ENCODE results near the gene RGS14.

RGS14 gene

GRCh38 chr5:177311723-177312648 is 45.7 kb upstream of the RGS14 start, which contains the start of gene MXD3:
Gene MXD3 (minus strand): TSS chr5:177311898. CDS start chr5:177311830, 68 bp downstream.
- in situ Hi-C loops (cut with HindIII; ENCODE audit: low sequenced_read_pairs): no loop called here
- TF ChIP-seq, protein P1, sequence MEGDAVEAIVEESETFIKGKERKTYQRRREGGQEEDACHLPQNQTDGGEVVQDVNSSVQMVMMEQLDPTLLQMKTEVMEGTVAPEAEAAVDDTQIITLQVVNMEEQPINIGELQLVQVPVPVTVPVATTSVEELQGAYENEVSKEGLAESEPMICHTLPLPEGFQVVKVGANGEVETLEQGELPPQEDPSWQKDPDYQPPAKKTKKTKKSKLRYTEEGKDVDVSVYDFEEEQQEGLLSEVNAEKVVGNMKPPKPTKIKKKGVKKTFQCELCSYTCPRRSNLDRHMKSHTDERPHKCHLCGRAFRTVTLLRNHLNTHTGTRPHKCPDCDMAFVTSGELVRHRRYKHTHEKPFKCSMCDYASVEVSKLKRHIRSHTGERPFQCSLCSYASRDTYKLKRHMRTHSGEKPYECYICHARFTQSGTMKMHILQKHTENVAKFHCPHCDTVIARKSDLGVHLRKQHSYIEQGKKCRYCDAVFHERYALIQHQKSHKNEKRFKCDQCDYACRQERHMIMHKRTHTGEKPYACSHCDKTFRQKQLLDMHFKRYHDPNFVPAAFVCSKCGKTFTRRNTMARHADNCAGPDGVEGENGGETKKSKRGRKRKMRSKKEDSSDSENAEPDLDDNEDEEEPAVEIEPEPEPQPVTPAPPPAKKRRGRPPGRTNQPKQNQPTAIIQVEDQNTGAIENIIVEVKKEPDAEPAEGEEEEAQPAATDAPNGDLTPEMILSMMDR (IDR thresholded peaks at IDR 0.05; ENCODE audit: low read depth, low read length, missing control alignments): no peak
- H3K4me3 ChIP-seq (ENCODE audit: low read depth, low read length): peak within 1 kb of the TSS; percentile 56
- peak; percentile 84 for DNase-seq (ENCODE audit: low read depth)

GRCh38 chr5:177312649-177313181 is 45.0 kb upstream of the RGS14 start:
- TF ChIP-seq, protein P1 (IDR thresholded peaks at IDR 0.05; ENCODE audit: low read depth, low read length, missing control alignments): no peak
- no peak for DNase-seq (ENCODE audit: low read depth)
- H3K4me3 ChIP-seq (ENCODE audit: low read depth, low read length): peak overlapping the region; percentile 56
- in situ Hi-C loops (cut with HindIII; ENCODE audit: low sequenced_read_pairs): no loop called here

- H3K4me3 ChIP-seq (ENCODE audit: low read depth, low read length): no peak overlapping the region
- TF ChIP-seq, protein P1 (IDR thresholded peaks at IDR 0.05; ENCODE audit: low read depth, low read length, missing control alignments): no peak
- DNase-seq (ENCODE audit: low read depth): no peak
- in situ Hi-C loops (cut with HindIII; ENCODE audit: low sequenced_read_pairs): no loop called here
These were observed 44.0 kb upstream of the RGS14 start for GRCh38 chr5:177313561-177314259.

DNA sequence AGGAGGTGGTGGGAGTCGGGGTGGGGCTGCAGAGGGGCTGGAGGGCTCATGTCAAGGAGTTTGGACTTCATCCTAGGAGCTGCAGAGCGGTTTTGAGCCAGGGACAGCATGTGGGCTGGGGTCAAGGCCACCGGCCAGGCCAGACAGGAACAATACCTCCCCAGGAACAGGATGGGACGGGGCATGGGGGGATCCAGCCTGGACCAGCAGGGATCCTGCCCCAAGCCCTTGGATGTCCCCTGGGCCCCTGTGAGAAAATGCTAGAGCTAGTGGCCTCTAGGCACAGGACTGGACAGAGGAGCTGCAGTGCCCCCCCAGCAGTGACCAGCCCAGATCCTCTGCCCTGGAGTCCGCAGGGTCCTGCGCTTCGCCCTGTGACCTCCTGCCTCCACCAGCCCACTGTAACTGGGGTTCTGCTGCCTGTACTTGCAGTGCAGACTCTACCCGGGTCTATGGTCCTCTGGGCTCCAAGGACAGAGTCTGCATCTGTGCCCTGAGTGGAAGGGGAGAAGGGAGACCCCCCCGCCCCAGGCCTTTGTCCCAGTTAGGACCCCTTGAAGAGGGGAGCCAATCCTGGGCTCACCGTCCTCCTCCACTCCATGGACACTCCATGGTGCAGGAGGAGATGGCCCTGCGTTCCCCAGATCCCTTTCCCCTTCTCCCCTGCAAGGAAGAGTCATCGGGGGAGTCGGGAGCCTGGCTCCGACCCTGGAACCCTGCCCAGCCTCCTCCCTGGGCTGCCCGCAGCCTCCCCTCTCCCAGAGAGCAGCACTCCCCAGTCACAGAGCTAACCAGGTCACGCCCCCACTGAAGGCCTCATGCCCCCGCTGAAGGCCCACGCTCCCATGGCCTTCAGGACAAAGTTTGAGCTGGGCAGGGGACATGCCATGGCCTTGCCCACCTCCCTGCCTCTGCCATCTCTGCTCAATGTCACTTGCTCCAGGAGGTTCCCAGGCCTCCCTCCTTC is 43.1 kb upstream of the RGS14 start:
- no peak for DNase-seq (ENCODE audit: low read depth)
- H3K4me3 ChIP-seq (ENCODE audit: low read depth, low read length): no peak overlapping the region
- in situ Hi-C loops (cut with HindIII; ENCODE audit: low sequenced_read_pairs): no loop called here
- TF ChIP-seq, protein P1 (IDR thresholded peaks at IDR 0.05; ENCODE audit: low read depth, low read length, missing control alignments): no peak

DNA sequence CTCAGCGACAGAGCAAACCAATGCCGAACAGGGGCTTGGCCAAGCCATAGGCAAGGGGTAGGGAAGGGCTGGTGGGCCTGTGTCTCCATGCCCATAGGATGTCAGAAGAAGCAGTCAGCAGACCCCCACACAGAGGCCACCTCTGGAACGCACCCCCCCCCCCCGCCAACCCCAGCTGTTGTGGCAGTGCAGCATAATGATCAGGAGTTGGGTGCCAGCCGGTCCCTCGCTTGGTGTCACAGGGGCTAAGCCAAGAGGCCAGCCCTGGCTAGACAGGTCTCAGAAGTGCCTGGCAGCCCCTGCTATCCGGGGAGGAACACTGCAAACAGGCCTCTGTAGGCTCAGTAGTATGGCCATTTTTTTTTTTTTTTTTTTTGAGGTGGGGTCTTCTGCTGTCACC is 42.3 kb upstream of the RGS14 start:
- no peak for DNase-seq (ENCODE audit: low read depth)
- in situ Hi-C loops (cut with HindIII; ENCODE audit: low sequenced_read_pairs): no loop called here
- TF ChIP-seq, protein P1 (IDR thresholded peaks at IDR 0.05; ENCODE audit: low read depth, low read length, missing control alignments): no peak
- no peak overlapping the region for H3K4me3 ChIP-seq (ENCODE audit: low read depth, low read length)
